ENCODE data around the gene OSBPL3. TPM values are rescaled to one million over a fixed set of nuclear protein-coding genes. Genes with fewer than 3 reads are reported as not detected.

Gene OSBPL3
- total RNA-seq, 1 experiment from 2014 or later = 8.6 TPM

- no peaks in the 10 kb centered on the region for H3K36me3 Mint-ChIP-seq (ENCODE audit: insufficient read depth in 1 of 3, low read depth in 3 of 3)
Observed at GRCh38 chr7:24911213-24911603, 68.8 kb downstream of the OSBPL3 start.

More at GRCh38 chr7:24911213-24911603, 68.8 kb downstream of the OSBPL3 start:
- Histone ChIP-seq H2AK5ac (ENCODE audit: insufficient read length, low read length) (no peak overlapping the region), H4K91ac (ENCODE audit: insufficient read length, low read depth, low read length) (no peak overlapping the region), H3K9ac (ENCODE audit: extremely low read depth, insufficient read length, low read length) (no peak overlapping the region), H3T11ph (ENCODE audit: low read length) (no peak overlapping the region), H3K4me1 (ENCODE audit: insufficient read depth, low read length) (0 out of 2 replicates have a peak, but pooled peaks cover 3% of the 10 kb centered on the region), H2BK15ac (ENCODE audit: low read depth, low read length) (no peak overlapping the region), H4K5ac (ENCODE audit: insufficient read length, low read depth, low read length) (no peak overlapping the region), H2BK5ac (ENCODE audit: insufficient read length, low read length) (no peak overlapping the region), H4K20me1 (ENCODE audit: control insufficient read depth, insufficient read depth, insufficient read length) (no peaks in the 10 kb centered on the region), H2AFZ (ENCODE audit: low read length) (no peak overlapping the region), H3K14ac (ENCODE audit: insufficient read depth, low read length) (no peak overlapping the region), H3K23me2 (ENCODE audit: insufficient read length, low read depth, low read length, poor library complexity, severe bottlenecking) (no peaks in the 10 kb centered on the region), H3K4ac (ENCODE audit: low read depth, low read length) (no peak overlapping the region), H3K4me2 (ENCODE audit: insufficient read depth, insufficient read length, low read length) (no peak overlapping the region), H2BK20ac (ENCODE audit: low read depth, low read length, poor library complexity, severe bottlenecking) (no peak overlapping the region), H3K27ac (ENCODE audit: insufficient read length, low read depth, low read length) (no peak overlapping the region), H3K18ac (ENCODE audit: insufficient read length, low read depth, low read length) (no peak overlapping the region), H3K79me1 (ENCODE audit: insufficient read depth, low read depth, low read length, poor library complexity, severe bottlenecking) (no peaks in the 10 kb centered on the region), H3K23ac (ENCODE audit: insufficient read length, low read depth, low read length) (no peak overlapping the region), H3K9me3 (ENCODE audit: control insufficient read depth, low read depth, low read length) (no peaks in the 10 kb centered on the region), H3K79me2 (ENCODE audit: insufficient read depth, low read length) (peaks cover 5% of the 10 kb centered on the region; the same call in 1 of the 2 replicates), H2BK12ac (ENCODE audit: insufficient read length, low read depth, low read length) (no peak overlapping the region), H2BK120ac (ENCODE audit: low read depth, low read length, poor library complexity, severe bottlenecking) (no peak overlapping the region), H3K27me3 (ENCODE audit: insufficient read depth, low read length) (no peaks in the 10 kb centered on the region), H3K56ac (ENCODE audit: insufficient read length, low read depth, low read length) (no peak overlapping the region), H4K8ac (replicated peaks; ENCODE audit: insufficient read length, low read depth, low read length) (no peak overlapping the region)
- H3K27ac Mint-ChIP-seq = no peak overlapping the region
- DNase-seq = no peak
- no peak overlapping the region for H3K4me3 Mint-ChIP-seq
- no CpG with 5 or more reads among the region's 3 CpGs for WGBS (ENCODE audit: extremely low coverage, insufficient read length, low lambda C conversion rate)
- TF ChIP-seq CTCF (conservative IDR thresholded peaks at IDR 0.05) = no peak
- no peaks in the 10 kb centered on the region for H3K27me3 Mint-ChIP-seq (ENCODE audit: low read depth)
- no peaks in the 10 kb centered on the region for H3K9me3 Mint-ChIP-seq
- peaks cover 12 to 16% of the 10 kb centered on the region in 2 experiments for H3K4me1 Mint-ChIP-seq

Measured in H9 (cell line).